Spleen (tissue), 11 donors: ENCODE measurements around the gene GPAT2. TPM values are rescaled to one million over a fixed set of nuclear protein-coding genes. Genes with fewer than 3 reads are reported as not detected.
"Not testable (repeated sequence)": the region's sequence is repeated elsewhere in the genome, so short reads cannot be mapped to it uniquely, and the experiment has no call there.

ENCODE experiments used
- DNase-seq: peaks from one replicate; pipeline ENCODE4 v3.0.0-alpha.2; 2020
- H3K27ac ChIP-seq, 8 donors: fragments of 200-600 bp; sonication (generic) in 7 of 8; 1 replicate in 4 of 8; 2 replicates in 4 of 8; pipeline versions ENCODE4 v1.5.0 to v1.8.0; 2016 to 2021; ENCODE audit warnings: inconsistent platforms in 4 of 8, mild to moderate bottlenecking in 4 of 8, moderate library complexity in 1 of 8
- H3K27me3 ChIP-seq, 7 donors: fragments of 200-600 bp; sonication (generic) in 6 of 7; replicated peaks in 1 of 7; 1 replicate in 4 of 7; 2 replicates in 3 of 7; pipeline versions ENCODE4 v1.5.0 to v1.8.0; 2016 to 2021; ENCODE audit warnings: inconsistent platforms in 3 of 7, mild to moderate bottlenecking in 1 of 7
- H3K36me3 ChIP-seq, 6 donors: fragments of 200-600 bp; sonication (generic) in 5 of 6; 1 replicate in 4 of 6; 2 replicates in 2 of 6; pipeline versions ENCODE4 v1.5.0 to v1.8.0; 2016 to 2021; ENCODE audit warnings: inconsistent platforms in 2 of 6
- H3K4me1 ChIP-seq, 6 donors: fragments of 200-600 bp; sonication (generic) in 5 of 6; 1 replicate in 3 of 6; 2 replicates in 3 of 6; pipeline versions ENCODE4 v1.5.0 to v1.8.0; 2016 to 2021; ENCODE audit warnings: inconsistent platforms in 3 of 6
- H3K4me3 ChIP-seq, 8 donors: fragments of 200-600 bp; sonication (generic) in 7 of 8; 1 replicate in 4 of 8; 2 replicates in 4 of 8; pipeline versions ENCODE4 v1.5.0 to v1.8.0; 2016 to 2021; ENCODE audit warnings: inconsistent platforms in 4 of 8, mild to moderate bottlenecking in 4 of 8, moderate library complexity in 2 of 8
- H3K9me3 ChIP-seq, 8 donors: fragments of 200-600 bp; sonication (generic) in 7 of 8; 1 replicate in 4 of 8; 2 replicates in 4 of 8; pipeline versions ENCODE4 v1.5.0 to v1.8.0; 2016 to 2021; ENCODE audit warnings: inconsistent platforms in 4 of 8
- POLR2A ChIP-seq, 3 donors: fragments of 450-650 bp; IDR thresholded peaks; one replicate each; pipeline ENCODE4 v1.5.1; 2017; ENCODE audit warnings: antibody characterized with exemption in 3 of 3, mild to moderate bottlenecking in 1 of 3
- POLR2AphosphoS5 ChIP-seq, 3 donors: sonication (generic); formaldehyde crosslinking; IDR thresholded peaks; one replicate each; pipeline ENCODE4 v1.5.1; 2017; ENCODE audit warnings: antibody characterized with exemption in 3 of 3
- WGBS, 5 donors: extraction: QIAGEN DNeasy Blood & Tissue Kit in 3 of 5; methylation state at CpG; one replicate each; pipeline versions ENCODE4 v1.1.5 to v1.1.7; 2013 to 2018; 5-methylcytosine and 5-hydroxymethylcytosine counted together
- intact Hi-C: fragments of 100-400 bp; cut with DNase I; formaldehyde crosslinking; loops from one replicate; pipeline ENCODE4 v1.15.0; 2023; ENCODE audit warnings: low total_unique reads
- polyA plus RNA-seq, 3 donors: library from polyadenylated mRNA; stranded (reverse); fragments of 200-250 nt; gene quantifications; one replicate each; pipeline ENCODE4 v1.2.1, GENCODE V29; 2013
- total RNA-seq, 7 donors: library from RNA; depleted of rRNA in 3 of 7; stranded (reverse); fragments of >200 nt in 3 of 7; fragmentation: NEBNext Ultra II Directional in 4 of 7; extraction: Animal tissue kit (Norgen Biotek cat#: 25700) in 4 of 7; gene quantifications; one replicate each; pipeline versions ENCODE4 v1.1.0 to v1.2.1, GENCODE V29; 2016 to 2021
- TF ChIP-seq, protein P1 (sequence below), 11 experiments: fragments of 200-600 bp in 7 of 11; fragments of 450-650 bp in 4 of 11; sonication (generic) in 4 of 11; IDR thresholded peaks in 8 of 11; conservative IDR thresholded peaks in 3 of 11; 1 replicate in 7 of 11; 2 replicates in 4 of 11; pipeline versions ENCODE4 v1.4.0 to v1.8.0; 2016 to 2021; ENCODE audit warnings: antibody characterized with exemption in 11 of 11, inconsistent platforms in 4 of 11, mild to moderate bottlenecking in 1 of 11
- donor health status: healthy with polysubstance abuse.
- donor health status: DM: no; HTN: no; CAD: no; lungs with moderate emphysema.
- donor health status: DM: no; HTN: no; CAD: no.
- donor health status: Bipolar disorder and iron deficiency.
- donor health status: healthy.
- donor health status: DM: no; HTN: no; CAD: no.
- donor health status: DM: yes; HTN: yes; CAD: no.

Gene GPAT2
- total and polyA plus RNA-seq, 10 donors, result 3.7 to 12.5 (median 6.6) TPM

DNA sequence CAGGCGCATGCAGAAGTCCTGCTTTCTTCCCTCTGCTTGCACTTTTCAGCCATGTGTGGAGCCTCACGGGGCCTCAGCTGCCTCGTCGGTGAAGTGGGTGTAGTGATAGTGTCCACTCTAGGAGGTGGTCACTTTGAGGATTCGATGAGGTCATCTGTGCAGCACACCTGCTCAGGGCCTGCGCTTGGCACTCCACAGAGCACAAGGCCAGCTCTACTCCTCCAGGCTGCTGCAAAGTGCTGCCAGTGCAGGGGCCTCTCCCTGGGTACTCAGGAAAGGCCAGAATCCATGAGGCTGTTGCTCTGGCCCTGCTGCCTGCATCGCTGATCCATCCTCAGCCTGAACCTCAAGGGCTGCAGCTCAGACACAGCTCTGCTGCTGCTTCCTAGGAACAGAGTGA, 31.8 kb upstream of the GPAT2 start:
- WGBS, 5 donors, result 89 to 100% (median 90%) methylated on average over 2 to 4 of the region's 7 CpGs
- intact Hi-C loops, result not testable (repeated sequence)

GRCh38 chr2:96065954-96066353, 31.2 kb upstream of the GPAT2 start:
- DNase-seq, intact Hi-C loops, H3K36me3 ChIP-seq, H3K27ac ChIP-seq, H3K9me3 ChIP-seq, H3K27me3 ChIP-seq, H3K4me3 ChIP-seq: not testable (repeated sequence)
- H3K4me1 ChIP-seq, result peaks cover 0 to 16% (median 4%) of the 10 kb centered on the region in 6 donors
- WGBS, 5 donors, result 86 to 92% (median 91%) methylated on average over 4 of the region's 4 CpGs

More for the DNA sequence above, 31.8 kb upstream of the GPAT2 start:
- H3K9me3 ChIP-seq, DNase-seq, H3K4me3 ChIP-seq, H3K27me3 ChIP-seq, H3K36me3 ChIP-seq, H3K27ac ChIP-seq: not testable (repeated sequence)
- peaks cover 0 to 16% (median 4%) of the 10 kb centered on the region in 6 donors for H3K4me1 ChIP-seq

- no peaks in the 10 kb centered on the region for H3K9me3 ChIP-seq
- TF ChIP-seq, protein P1, sequence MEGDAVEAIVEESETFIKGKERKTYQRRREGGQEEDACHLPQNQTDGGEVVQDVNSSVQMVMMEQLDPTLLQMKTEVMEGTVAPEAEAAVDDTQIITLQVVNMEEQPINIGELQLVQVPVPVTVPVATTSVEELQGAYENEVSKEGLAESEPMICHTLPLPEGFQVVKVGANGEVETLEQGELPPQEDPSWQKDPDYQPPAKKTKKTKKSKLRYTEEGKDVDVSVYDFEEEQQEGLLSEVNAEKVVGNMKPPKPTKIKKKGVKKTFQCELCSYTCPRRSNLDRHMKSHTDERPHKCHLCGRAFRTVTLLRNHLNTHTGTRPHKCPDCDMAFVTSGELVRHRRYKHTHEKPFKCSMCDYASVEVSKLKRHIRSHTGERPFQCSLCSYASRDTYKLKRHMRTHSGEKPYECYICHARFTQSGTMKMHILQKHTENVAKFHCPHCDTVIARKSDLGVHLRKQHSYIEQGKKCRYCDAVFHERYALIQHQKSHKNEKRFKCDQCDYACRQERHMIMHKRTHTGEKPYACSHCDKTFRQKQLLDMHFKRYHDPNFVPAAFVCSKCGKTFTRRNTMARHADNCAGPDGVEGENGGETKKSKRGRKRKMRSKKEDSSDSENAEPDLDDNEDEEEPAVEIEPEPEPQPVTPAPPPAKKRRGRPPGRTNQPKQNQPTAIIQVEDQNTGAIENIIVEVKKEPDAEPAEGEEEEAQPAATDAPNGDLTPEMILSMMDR (IDR thresholded peaks at IDR 0.05 in 8 of 11, conservative IDR thresholded peaks at IDR 0.05 in 3 of 11), result no peak
- no peak for TF ChIP-seq POLR2AphosphoS5 (IDR thresholded peaks at IDR 0.05)
- TF ChIP-seq POLR2A (IDR thresholded peaks at IDR 0.05), result no peak
- intact Hi-C loops, result no loop called here
- WGBS, 5 donors, result 76 to 91% (median 82%) methylated on average over 4 of the region's 4 CpGs
- no peak overlapping the region for H3K27ac ChIP-seq
- H3K4me3 ChIP-seq, result no peak overlapping the region
- no peak for DNase-seq
- H3K36me3 ChIP-seq, result no peaks in the 10 kb centered on the region
- peaks cover 0 to 15% (median 4%) of the 10 kb centered on the region in 6 donors for H3K4me1 ChIP-seq
- no peaks in the 10 kb centered on the region for H3K27me3 ChIP-seq
Observed at GRCh38 chr2:96065381-96065930, 30.7 kb upstream of the GPAT2 start.

DNA sequence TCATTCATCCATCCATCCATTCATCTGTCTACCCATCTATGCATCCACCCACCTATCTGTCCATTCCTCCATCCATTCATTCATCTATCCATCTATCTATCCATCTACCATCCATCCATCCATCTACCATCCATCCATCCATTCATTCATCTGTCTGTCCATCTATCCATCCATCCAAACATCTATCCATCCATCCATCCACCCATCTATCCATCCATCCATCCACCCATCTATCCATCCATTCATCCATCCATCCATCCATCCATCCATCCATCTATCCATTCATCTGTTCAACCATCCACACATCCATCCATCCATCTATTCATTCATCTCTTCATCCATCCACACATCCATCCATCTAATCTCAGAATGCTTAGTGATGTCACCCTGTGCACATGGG, 30.0 kb upstream of the GPAT2 start:
- DNase-seq, H3K4me1 ChIP-seq, H3K27me3 ChIP-seq, H3K4me3 ChIP-seq, H3K27ac ChIP-seq, H3K36me3 ChIP-seq, H3K9me3 ChIP-seq, intact Hi-C loops: not testable (repeated sequence)

DNA sequence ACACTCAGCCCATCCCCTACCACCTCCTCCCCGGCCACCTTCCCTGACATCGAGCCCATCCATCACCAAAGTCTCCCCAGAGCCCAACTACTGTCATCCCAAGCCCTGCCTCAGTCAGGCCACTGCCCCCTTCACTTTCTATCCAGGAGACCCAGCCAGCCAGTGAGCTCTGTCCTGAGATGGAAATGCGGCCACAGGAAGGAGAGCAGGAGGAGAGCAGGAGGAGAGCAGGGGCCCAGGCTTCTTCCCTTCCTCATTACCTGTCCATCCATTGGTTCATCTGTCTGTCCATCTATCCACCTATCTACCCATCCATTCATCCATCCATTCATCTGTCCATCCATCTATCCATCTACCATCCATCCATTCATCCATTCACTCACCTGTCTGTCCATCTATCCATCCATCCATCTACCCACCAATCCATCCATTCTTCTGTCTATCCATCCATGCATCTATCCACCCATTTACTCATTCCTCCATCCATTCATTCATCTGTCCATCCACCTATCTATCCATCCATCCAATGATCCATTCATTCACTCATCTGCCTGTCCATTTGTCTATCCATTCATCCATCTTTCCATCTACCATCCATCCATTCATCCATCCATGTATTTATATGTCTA, 29.4 kb upstream of the GPAT2 start:
- WGBS, 5 donors, result 81 to 100% (median 100%) methylated on average over 1 to 3 of the region's 3 CpGs

GRCh38 chr2:96063116-96063899, 28.6 kb upstream of the GPAT2 start:
- WGBS, 5 donors, result 54 to 73% (median 63%) methylated on average over 8 to 11 of the region's 12 CpGs
- H3K36me3 ChIP-seq, H3K4me3 ChIP-seq, H3K9me3 ChIP-seq, intact Hi-C loops, DNase-seq, H3K4me1 ChIP-seq, H3K27me3 ChIP-seq: not testable (repeated sequence)
- TF ChIP-seq, protein P1 (IDR thresholded peaks at IDR 0.05 in 8 of 11, conservative IDR thresholded peaks at IDR 0.05 in 3 of 11), result peak in 10 of 11 experiments; percentile 9 to 61 (median 40)
- H3K27ac ChIP-seq, result peak overlapping the region in 3 of 8 donors; percentile 13 to 58 (median 33)

More for the DNA sequence above, 29.4 kb upstream of the GPAT2 start:
- H3K4me1 ChIP-seq, intact Hi-C loops, H3K27me3 ChIP-seq, H3K4me3 ChIP-seq, H3K27ac ChIP-seq, H3K9me3 ChIP-seq, H3K36me3 ChIP-seq, DNase-seq: not testable (repeated sequence)

GRCh38 chr2:96062483-96062882, 27.8 kb upstream of the GPAT2 start:
- H3K4me3 ChIP-seq, DNase-seq, H3K9me3 ChIP-seq, intact Hi-C loops, H3K4me1 ChIP-seq, H3K36me3 ChIP-seq, H3K27me3 ChIP-seq, H3K27ac ChIP-seq: not testable (repeated sequence)
- 82 to 92% (median 89%) methylated on average over 3 to 4 of the region's 5 CpGs for WGBS, 5 donors

- H3K27me3 ChIP-seq, H3K9me3 ChIP-seq, H3K4me3 ChIP-seq, H3K27ac ChIP-seq, H3K36me3 ChIP-seq, H3K4me1 ChIP-seq, intact Hi-C loops: not testable (repeated sequence)
- DNase-seq, result peak; percentile 56
- WGBS, 5 donors, result 87 to 93% (median 89%) methylated on average over 9 of the region's 9 CpGs
Observed at GRCh38 chr2:96061901-96062300, 27.2 kb upstream of the GPAT2 start.
